Naive thymus-derived CD8-positive, alpha-beta T cell (primary cell): ENCODE measurements around the gene LRRFIP1. TPM values are rescaled to one million over a fixed set of nuclear protein-coding genes. Genes with fewer than 3 reads are reported as not detected.

Experiments
- ATAC-seq, 2 donors: fragments of 150-1000 bp; cut with Tn5 transposase in 1 of 2; sonication (Bioruptor Pico), chemical (Tn5 transposase) in 1 of 2; 1 replicate in 1 of 2; 2 replicates in 1 of 2; pipeline ENCODE4 v1.10.0; 2021; ENCODE audit warnings: mild to moderate bottlenecking in 2 of 2, moderate library complexity in 2 of 2
- POLR2A ChIA-PET: fragments of 350-600 bp; sonication (Branson Sonifier 250); formaldehyde crosslinking; loops from one replicate; lab custom pipeline; 2021; ENCODE audit warnings: antibody characterized with exemption; lab: Charles Lee
- DNase-seq, 10 donors: peaks; one replicate each; pipeline versions ENCODE4 v3.0.0 to v3.0.0-alpha.2; 2020 to 2022
- H3K27ac Mint-ChIP-seq, 10 donors: one replicate each; pipeline ENCODE4 v1.8.0; 2020 to 2022; ENCODE audit warnings: mild to moderate bottlenecking in 10 of 10, mixed read lengths in 10 of 10, moderate library complexity in 4 of 10, inconsistent platforms in 1 of 10
- H3K27me3 Mint-ChIP-seq, 5 donors: one replicate each; pipeline ENCODE4 v1.8.0; 2021 to 2022; ENCODE audit warnings: mixed read lengths in 5 of 5
- H3K36me3 Mint-ChIP-seq, 3 donors: one replicate each; pipeline ENCODE4 v1.8.0; 2020 to 2022; ENCODE audit warnings: mixed read lengths in 3 of 3, mild to moderate bottlenecking in 2 of 3, inconsistent platforms in 1 of 3
- H3K4me1 Mint-ChIP-seq, 4 donors: one replicate each; pipeline ENCODE4 v1.8.0; 2021 to 2022; ENCODE audit warnings: mixed read lengths in 4 of 4
- H3K4me3 Mint-ChIP-seq, 10 donors: one replicate each; pipeline ENCODE4 v1.8.0; 2020 to 2022; ENCODE audit warnings: mild to moderate bottlenecking in 10 of 10, mixed read lengths in 10 of 10, moderate library complexity in 6 of 10, inconsistent platforms in 1 of 10
- H3K9me3 Mint-ChIP-seq, 9 donors: one replicate each; pipeline ENCODE4 v1.8.0; 2020 to 2022; ENCODE audit warnings: mixed read lengths in 9 of 9, mild to moderate bottlenecking in 3 of 9, inconsistent platforms in 1 of 9, moderate library complexity in 1 of 9
- polyA plus RNA-seq, 3 donors: library from polyadenylated mRNA; unstranded; fragments of 300-500 nt; fragmentation: Illumina TruSeq; gene quantifications; one replicate each; pipeline ENCODE4 v1.2.3, GENCODE V29; 2021
- total RNA-seq, 8 experiments: library from RNA in 2 of 8; stranded (reverse) in 2 of 8; gene quantifications; one replicate each; pipeline ENCODE4 v1.2.3 and lab custom pipeline; 2021 to 2026

The LRRFIP1 gene
- total and polyA plus RNA-seq, 5 experiments from 2014 or later = 72.9 to 103 (median 91.8) TPM

DNA sequence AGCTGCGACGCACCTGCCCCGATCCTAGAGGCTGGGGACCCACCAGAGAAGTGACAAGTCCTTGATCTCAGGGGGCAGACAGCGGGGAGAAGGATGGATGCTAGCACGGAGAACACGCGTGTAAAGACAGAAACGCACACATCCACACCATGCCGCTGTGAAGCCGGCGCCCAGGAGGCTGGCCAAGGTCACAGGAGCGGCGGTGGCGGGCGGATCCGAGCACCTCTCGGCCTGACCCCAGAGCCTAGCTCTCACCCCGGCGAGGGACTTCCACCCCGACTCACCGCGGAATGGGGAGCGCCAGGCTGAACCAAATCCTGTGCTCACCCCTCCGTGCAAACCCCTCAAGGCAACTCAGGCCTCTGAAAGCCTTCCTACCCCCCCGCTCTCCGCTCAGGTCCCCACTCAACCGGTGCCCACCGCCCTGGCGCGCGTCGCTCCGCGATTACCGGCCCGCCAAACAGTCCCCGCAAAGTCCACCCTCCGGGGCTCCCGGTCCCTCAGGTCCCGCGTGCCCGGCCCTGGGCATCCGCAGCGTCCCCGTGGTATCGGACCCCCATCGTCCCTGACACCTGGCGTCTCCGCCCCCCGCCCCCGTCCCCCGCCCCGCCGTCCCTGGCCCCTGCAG lies 460 bp upstream of the LRRFIP1 start:
- H3K27me3 Mint-ChIP-seq = peaks cover 0 to 24% (median 10%) of the 10 kb centered on the region in 5 donors
- DNase-seq (peak in 3 of 10 donors; percentile 18 to 29 (median 22)), ATAC-seq (peak; percentile 52 to 59)
- POLR2A ChIA-PET = interaction anchor here (1.8 kb wide), 1 partner anchor 65 kb away, joined by 5 read pairs; no protein-coding TSS in a partner anchor
- peaks cover 14 to 41% (median 35%) of the 10 kb centered on the region in 4 donors for H3K4me1 Mint-ChIP-seq
- peak overlapping the region; percentile 19 to 93 (median 84) for H3K27ac Mint-ChIP-seq
- H3K36me3 Mint-ChIP-seq = peaks cover 0 to 3% (median 0%) of the 10 kb centered on the region in 3 donors
- peak overlapping the region; percentile 63 to 94 (median 83) for H3K4me3 Mint-ChIP-seq
- no peaks in the 10 kb centered on the region for H3K9me3 Mint-ChIP-seq

DNA sequence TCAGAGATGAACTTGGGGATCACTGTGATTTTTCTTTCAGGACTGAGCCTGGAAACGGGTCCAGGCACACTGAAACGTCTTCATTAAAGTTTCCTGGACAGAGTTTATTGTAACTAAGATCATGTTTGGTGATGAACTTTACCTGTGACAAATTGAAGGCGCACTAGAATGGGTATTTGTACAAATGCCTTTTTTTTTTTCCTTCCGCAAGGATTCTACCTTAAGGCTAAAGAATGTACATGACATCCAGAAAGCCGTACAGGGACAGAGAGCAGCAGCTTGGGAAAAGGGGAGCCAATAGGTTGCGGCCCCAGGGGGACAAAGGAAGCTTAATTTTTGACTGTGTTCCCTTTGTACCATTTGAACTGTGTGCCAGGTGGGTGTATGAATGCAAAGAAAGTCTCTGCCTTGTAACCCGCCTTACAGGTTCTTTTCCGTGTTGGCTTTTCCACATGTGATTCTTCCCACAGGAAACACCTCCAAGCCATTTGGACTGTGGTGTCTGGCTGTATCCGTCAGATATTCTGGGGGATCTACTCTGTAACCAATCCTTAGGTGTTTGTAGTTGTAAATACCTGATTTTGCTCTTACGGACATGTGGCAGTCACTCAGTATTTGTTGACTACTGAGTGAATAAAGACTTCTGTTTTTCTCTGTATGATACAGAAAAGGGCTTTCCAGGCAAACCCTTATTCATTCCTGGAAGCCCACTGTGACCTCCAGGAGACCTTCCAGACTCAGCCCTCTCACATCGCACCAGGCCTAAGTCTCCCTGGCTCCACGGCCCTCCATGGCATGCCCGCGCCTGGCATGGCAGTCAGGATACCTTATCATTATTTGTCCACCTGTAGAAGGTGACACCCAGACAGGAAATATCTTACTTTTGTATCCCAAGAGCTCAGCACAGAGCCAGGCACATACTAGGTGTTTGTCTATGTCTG lies 1.1 kb downstream of the LRRFIP1 start:
- Mint-ChIP-seq H3K27me3 (peaks cover 0 to 24% (median 10%) of the 10 kb centered on the region in 5 donors), H3K4me3 (peak overlapping the region; percentile 63 to 92 (median 86)), H3K36me3 (peaks cover 0 to 3% (median 0%) of the 10 kb centered on the region in 3 donors), H3K4me1 (peaks cover 14 to 41% (median 35%) of the 10 kb centered on the region in 4 donors), H3K27ac (peak overlapping the region; percentile 37 to 95 (median 87)), H3K9me3 (no peaks in the 10 kb centered on the region)
- DNase-seq = no peak
- ATAC-seq = no peak
- POLR2A ChIA-PET = interaction anchor here (0.7 kb wide), 1 partner anchor 30 kb away, joined by 3 read pairs; no protein-coding TSS in a partner anchor

DNA sequence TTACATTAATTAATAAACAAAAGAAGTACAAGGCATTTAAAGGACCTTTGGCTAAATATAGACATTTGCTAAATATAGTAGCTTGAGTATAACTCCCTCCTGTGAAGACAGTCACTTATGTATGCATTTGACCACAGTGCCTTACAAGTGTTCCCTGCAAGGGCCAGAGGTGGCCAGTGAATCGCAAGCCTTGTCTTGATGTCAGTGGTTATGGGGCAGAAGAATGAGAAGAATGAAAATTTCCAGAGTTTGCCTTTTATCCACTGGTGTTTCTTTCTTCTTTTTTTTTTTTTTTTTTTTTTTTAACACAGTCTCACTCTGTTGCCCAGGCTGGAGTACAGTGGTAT lies 1.8 kb downstream of the LRRFIP1 start:
- Mint-ChIP-seq H3K27me3 (peaks cover 0 to 26% (median 10%) of the 10 kb centered on the region in 5 donors), H3K27ac (peak overlapping the region in 2 of 10 donors; percentile 47 to 95), H3K4me1 (peaks cover 14 to 41% (median 34%) of the 10 kb centered on the region in 4 donors), H3K9me3 (no peaks in the 10 kb centered on the region), H3K36me3 (peaks cover 0 to 3% (median 0%) of the 10 kb centered on the region in 3 donors), H3K4me3 (peak overlapping the region in 7 of 10 donors; percentile 22 to 92 (median 82))
- ATAC-seq = no peak
- no peak for DNase-seq
- POLR2A ChIA-PET = no interaction called here

DNA sequence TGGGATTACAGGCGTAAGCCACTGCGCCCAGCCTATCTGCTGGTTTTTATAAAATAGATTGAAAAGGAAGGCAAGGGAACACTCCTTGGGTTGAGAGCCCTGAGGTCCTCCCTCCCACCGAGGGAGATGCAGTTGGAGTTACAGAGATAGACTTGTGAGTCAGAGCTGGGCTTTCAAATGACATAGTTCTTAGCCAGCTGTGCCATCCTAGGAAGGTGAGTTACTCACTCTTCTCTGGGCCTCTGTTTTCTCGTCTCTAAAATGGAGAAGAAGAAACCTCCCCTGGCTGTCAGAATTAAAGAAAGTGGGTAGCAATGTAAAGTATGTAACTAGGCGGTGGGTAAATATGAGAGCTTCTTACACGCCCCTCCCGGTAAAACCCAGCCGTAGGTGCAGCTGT lies 2.4 kb downstream of the LRRFIP1 start:
- H3K4me3 Mint-ChIP-seq = peak overlapping the region in 4 of 10 donors; percentile 10 to 62 (median 32)
- no peak for DNase-seq
- H3K4me1 Mint-ChIP-seq = peaks cover 14 to 40% (median 34%) of the 10 kb centered on the region in 4 donors
- H3K27me3 Mint-ChIP-seq = peaks cover 0 to 26% (median 10%) of the 10 kb centered on the region in 5 donors
- POLR2A ChIA-PET = no interaction called here
- peaks cover 0 to 5% (median under 1%) of the 10 kb centered on the region in 9 donors for H3K9me3 Mint-ChIP-seq
- ATAC-seq = no peak
- H3K27ac Mint-ChIP-seq = peak overlapping the region in 2 of 10 donors; percentile 5 to 56
- H3K36me3 Mint-ChIP-seq = peaks cover 2 to 5% (median 3%) of the 10 kb centered on the region in 3 donors

DNA sequence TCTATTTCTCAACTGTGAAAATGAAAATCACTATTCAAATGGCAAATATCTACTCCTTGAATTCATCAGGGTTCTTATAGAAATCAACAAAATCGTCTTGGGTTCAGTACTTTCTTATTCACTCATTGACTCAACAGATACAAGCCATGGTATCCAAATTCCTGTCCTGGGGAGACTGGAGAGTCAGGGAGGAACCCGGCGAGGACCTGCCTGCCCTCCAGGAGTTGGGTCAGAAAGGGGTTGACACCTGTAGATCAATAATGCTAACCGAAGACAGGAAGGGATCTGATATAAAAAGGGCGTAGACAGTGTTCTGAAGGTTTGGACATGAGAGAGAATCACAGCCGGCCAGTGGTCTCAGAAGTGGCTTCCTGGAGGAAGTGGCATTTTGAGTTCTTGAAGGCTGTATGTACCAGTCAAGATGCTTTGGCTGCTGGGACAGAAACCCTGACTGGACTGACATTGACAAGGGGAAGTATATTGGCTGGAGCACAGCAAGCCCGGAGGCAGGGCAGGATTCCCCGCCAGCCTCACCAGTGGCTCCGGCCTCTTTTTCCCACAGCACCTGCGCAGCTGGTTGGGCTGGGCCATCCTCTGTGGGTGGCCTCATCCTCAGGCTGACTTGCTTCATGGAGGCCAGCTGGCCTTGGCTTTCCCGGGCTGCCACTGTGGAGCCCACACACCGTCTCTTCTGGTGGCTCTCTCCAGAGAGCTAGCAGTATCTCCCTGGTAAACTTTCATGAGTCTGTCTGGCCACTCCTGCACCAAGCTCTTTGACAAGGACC lies 3.0 kb downstream of the LRRFIP1 start:
- H3K36me3 Mint-ChIP-seq = peaks cover 3 to 9% (median 6%) of the 10 kb centered on the region in 3 donors

DNA sequence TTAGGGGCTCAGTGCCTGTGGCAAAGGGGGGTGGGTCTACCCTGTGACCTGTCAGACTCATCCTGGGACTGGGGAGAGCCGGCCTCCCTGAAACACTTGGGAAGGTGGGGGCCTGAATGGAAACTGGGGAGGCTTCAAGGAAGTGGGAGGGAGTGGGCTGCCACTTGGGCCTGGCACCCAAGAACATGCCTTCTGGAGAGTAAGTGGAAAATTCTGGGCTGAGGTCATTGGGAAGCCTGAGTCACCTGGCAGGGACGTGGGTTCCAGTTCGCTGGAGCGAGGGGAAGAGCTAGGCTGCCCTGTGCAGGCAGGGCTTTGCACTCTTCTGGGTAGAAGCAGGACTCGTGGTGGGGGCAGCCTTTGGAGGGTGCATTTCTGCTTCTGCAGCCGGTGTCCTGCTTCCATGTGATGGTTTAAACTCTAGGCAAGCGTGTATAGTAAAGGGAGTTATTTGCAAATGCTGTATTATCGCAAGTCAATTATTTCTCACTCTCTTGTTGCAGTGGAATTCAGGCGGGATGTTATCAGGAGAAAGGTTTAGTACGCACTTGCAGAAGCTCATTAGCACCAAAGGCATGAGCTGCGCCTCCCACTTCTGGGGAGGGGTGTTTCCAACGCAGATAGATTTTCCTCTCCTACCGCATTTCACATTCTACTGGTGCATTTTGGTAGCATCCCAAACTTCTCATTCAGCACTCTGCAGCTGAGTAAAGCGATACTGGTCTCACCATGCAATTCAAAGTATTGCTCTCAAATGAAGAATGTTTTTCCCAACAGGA lies 3.8 kb downstream of the LRRFIP1 start:
- POLR2A ChIA-PET = no interaction called here
- Mint-ChIP-seq H3K27ac (peak overlapping the region in 2 of 10 donors; percentile 33 to 65), H3K27me3 (peaks cover 0 to 29% (median 10%) of the 10 kb centered on the region in 5 donors), H3K36me3 (peaks cover 4 to 9% (median 6%) of the 10 kb centered on the region in 3 donors), H3K4me3 (peak overlapping the region in 1 of 10 donors; percentile 38), H3K4me1 (peaks cover 13 to 36% (median 32%) of the 10 kb centered on the region in 4 donors), H3K9me3 (peaks cover 0 to 10% (median 2%) of the 10 kb centered on the region in 9 donors)
- ATAC-seq = no peak
- DNase-seq = no peak

More for the DNA sequence above, 3.0 kb downstream of the LRRFIP1 start:
- Mint-ChIP-seq H3K27ac (peak overlapping the region in 4 of 10 donors; percentile 5 to 56 (median 42)), H3K9me3 (peaks cover 0 to 9% (median 2%) of the 10 kb centered on the region in 9 donors), H3K27me3 (peaks cover 0 to 29% (median 10%) of the 10 kb centered on the region in 5 donors), H3K4me1 (peaks cover 13 to 38% (median 34%) of the 10 kb centered on the region in 4 donors), H3K4me3 (peak overlapping the region in 3 of 10 donors; percentile 10 to 62 (median 33))
- DNase-seq (no peak), ATAC-seq (no peak)
- POLR2A ChIA-PET = no interaction called here

DNA sequence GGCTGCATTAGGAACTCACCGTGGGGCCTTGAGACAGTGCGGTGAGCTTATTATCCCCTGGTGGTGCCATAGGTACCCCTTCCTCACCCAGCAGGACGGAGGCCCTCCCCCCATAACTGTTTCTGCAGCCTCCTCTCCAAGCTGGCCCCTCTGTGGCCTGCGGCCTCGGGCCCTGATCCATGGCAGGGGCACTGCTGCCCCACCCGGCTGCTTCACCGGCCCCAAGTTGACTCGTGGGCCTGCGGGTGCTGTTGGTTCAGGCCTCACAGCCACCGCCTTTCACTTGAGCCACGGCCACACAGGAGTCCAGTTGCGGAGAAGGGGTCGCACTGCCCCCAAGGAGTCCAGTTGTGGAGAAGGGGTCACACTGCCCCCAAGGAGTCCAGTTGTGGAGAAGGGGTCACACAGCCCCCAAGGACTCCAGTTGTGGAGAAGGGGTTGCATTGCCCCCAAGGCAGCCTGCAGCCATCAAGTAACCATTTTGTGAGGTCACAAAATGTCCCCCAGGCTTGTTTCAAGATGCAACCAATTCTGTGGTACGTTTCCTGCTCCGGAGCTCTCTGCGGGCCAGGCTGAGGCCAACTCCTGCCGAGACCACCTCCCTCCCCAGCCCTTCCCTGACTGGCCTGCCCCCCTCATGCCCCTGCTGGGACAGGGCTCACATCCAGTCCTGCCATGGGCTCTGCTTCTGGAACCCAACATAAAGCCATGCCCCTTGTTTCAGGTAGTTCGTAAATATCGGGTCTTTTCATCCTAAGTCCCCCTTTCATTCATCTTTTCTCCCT lies 4.6 kb downstream of the LRRFIP1 start:
- ATAC-seq (no peak), DNase-seq (peak in 1 of 10 donors; percentile 32)
- POLR2A ChIA-PET = no interaction called here
- peaks cover 0 to 27% (median 10%) of the 10 kb centered on the region in 5 donors for H3K27me3 Mint-ChIP-seq
- no peak overlapping the region for H3K4me3 Mint-ChIP-seq
- peaks cover 5 to 9% (median 6%) of the 10 kb centered on the region in 3 donors for H3K36me3 Mint-ChIP-seq
- H3K9me3 Mint-ChIP-seq = peaks cover 0 to 15% (median 2%) of the 10 kb centered on the region in 9 donors
- peaks cover 14 to 36% (median 32%) of the 10 kb centered on the region in 4 donors for H3K4me1 Mint-ChIP-seq
- H3K27ac Mint-ChIP-seq = no peak overlapping the region

DNA sequence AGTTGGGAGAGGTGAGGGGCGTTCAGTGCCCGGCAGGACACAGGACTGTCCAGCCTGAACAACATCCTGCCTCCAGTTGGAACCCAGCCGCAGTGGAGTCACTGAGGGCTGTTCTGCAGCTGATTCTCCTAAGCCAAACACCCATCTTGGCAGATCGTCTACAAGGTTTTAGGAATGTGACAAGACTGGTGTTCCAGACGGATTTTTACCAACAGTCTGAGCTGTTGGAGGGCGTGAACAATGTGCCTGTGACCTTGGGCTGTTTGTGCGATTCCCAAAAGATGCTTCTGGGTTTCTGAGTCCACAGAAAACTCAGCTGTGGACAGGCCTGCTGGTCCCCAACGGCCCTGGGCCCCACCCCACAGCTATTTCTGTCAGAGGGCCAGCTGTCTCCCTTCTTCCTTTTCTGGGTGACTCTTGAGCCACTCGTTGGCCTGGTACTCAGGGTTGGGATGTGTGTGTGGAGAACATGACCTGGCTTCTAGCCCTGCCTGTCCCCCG lies 5.7 kb downstream of the LRRFIP1 start:
- Mint-ChIP-seq H3K36me3 (peaks cover 5 to 9% (median 6%) of the 10 kb centered on the region in 3 donors), H3K27me3 (peaks cover 0 to 26% (median 10%) of the 10 kb centered on the region in 5 donors), H3K4me1 (peaks cover 14 to 36% (median 33%) of the 10 kb centered on the region in 4 donors), H3K4me3 (no peak overlapping the region), H3K27ac (no peak overlapping the region), H3K9me3 (peaks cover 0 to 15% (median 2%) of the 10 kb centered on the region in 9 donors)
- ATAC-seq (no peak), DNase-seq (peak in 1 of 10 donors; percentile 31)
- POLR2A ChIA-PET = no interaction called here

DNA sequence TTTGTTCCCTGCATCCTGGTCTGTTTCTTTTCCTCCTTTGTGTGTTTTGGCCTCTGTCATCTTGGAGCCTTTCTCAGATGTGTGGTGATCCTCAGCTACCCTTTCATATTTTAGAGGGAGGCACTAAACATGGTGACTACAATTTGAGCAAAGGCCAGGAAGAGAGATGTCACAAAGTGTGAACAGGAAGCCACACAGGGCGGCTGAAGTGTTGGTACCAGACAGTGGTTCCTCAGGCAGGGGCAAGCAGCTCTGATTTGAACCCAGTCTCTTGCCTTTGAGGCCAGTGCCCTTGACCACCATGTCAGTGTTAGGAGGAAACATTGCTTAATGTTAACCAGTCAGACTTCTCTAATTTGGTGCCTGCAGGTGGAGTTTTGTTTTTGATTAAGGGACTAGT lies 9.2 kb downstream of the LRRFIP1 start:
- H3K36me3 Mint-ChIP-seq = peaks cover 5 to 13% (median 6%) of the 10 kb centered on the region in 3 donors
- POLR2A ChIA-PET = no interaction called here
- DNase-seq (peak in 1 of 10 donors; percentile 49), ATAC-seq (peak in 1 of 2 donors; percentile 35)
- H3K4me1 Mint-ChIP-seq = peaks cover 8 to 12% (median 10%) of the 10 kb centered on the region in 4 donors
- peaks cover 0 to 15% (median 2%) of the 10 kb centered on the region in 9 donors for H3K9me3 Mint-ChIP-seq
- no peak overlapping the region for H3K4me3 Mint-ChIP-seq
- peak overlapping the region in 6 of 10 donors; percentile 0 to 75 (median 32) for H3K27ac Mint-ChIP-seq
- H3K27me3 Mint-ChIP-seq = peaks cover 0 to 5% (median 1%) of the 10 kb centered on the region in 5 donors

DNA sequence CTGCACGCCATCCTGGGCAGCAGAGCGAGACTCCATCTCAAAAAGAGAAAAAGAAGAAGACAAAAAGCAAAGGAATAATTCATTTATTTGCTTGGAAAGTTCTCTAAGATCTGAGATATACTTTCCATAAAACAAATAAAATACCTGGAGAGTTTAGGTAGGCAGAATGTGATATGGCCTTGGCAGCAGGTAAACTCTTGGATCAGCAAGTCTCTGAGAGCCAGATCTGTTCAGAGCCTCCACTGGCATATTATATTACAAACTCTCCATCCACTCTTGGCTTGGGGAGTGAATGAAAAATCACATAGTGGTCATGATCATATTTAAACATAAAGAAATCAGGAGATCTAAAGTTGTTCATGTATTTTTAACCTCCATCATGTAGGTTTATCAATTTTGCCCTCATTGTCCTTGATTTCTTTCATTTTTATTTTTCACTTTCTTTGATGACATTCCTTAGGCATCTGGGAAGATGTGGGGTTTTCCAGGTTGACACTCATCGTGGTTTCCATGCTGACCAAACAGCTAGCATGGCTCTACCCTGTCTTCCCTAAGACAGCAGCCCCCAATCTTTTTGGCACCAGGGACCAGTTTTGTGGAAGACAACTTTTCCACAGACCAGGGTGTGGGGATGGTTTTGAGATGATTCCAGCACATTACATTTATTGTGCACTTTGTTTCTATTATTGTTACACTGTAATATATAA lies 10.2 kb downstream of the LRRFIP1 start:
- Mint-ChIP-seq H3K27ac (no peak overlapping the region), H3K9me3 (peaks cover 0 to 15% (median 2%) of the 10 kb centered on the region in 9 donors), H3K36me3 (peaks cover 5 to 13% (median 6%) of the 10 kb centered on the region in 3 donors), H3K4me1 (peaks cover 8 to 12% (median 10%) of the 10 kb centered on the region in 4 donors), H3K4me3 (no peak overlapping the region), H3K27me3 (peaks cover 0 to 5% (median 1%) of the 10 kb centered on the region in 5 donors)
- DNase-seq (peak in 1 of 10 donors; percentile 30), ATAC-seq (no peak)
- POLR2A ChIA-PET = no interaction called here
